ENCODE data around the gene SIRT6.
A peak's percentile ranks its signal among the peaks of the same experiment; 100 is the strongest.

Gene SIRT6

GRCh38 chr19:4174213-4174894 is 8.0 kb downstream of the SIRT6 start:
- no peak for DNase-seq
- no peak for TF ChIP-seq CTCF (IDR thresholded peaks at IDR 0.05; ENCODE audit: low read depth, low read length, missing control alignments)
- no peak overlapping the region for H3K4me3 ChIP-seq (ENCODE audit: low read depth, low read length)
- H3K27me3 ChIP-seq (replicated peaks): peaks cover 3% of the 10 kb centered on the region
- in situ Hi-C loops (cut with HindIII; ENCODE audit: low pct_ligation_motif_present, low sequenced_read_pairs): no loop called here
- H3K36me3 ChIP-seq (replicated peaks): peaks cover 6% of the 10 kb centered on the region
- H3K27ac ChIP-seq: no peak overlapping the region

GRCh38 chr19:4173479-4174212 is 8.7 kb downstream of the SIRT6 start:
- in situ Hi-C loops (cut with HindIII; ENCODE audit: low pct_ligation_motif_present, low sequenced_read_pairs): no loop called here
- H3K27me3 ChIP-seq (replicated peaks): peaks cover 3% of the 10 kb centered on the region
- no peak for TF ChIP-seq CTCF (IDR thresholded peaks at IDR 0.05; ENCODE audit: low read depth, low read length, missing control alignments)
- H3K36me3 ChIP-seq (replicated peaks): peaks cover 3% of the 10 kb centered on the region
- no peak overlapping the region for H3K27ac ChIP-seq
- no peak overlapping the region for H3K4me3 ChIP-seq (ENCODE audit: low read depth, low read length)
- no peak for DNase-seq

- no peak overlapping the region for H3K27ac ChIP-seq
- in situ Hi-C loops (cut with HindIII; ENCODE audit: low pct_ligation_motif_present, low sequenced_read_pairs): no loop called here
- no peak overlapping the region for H3K4me3 ChIP-seq (ENCODE audit: low read depth, low read length)
- TF ChIP-seq CTCF (IDR thresholded peaks at IDR 0.05; ENCODE audit: low read depth, low read length, missing control alignments): no peak
- H3K36me3 ChIP-seq (replicated peaks): peaks cover 3% of the 10 kb centered on the region
- DNase-seq: peak; percentile 7
- peaks cover 3% of the 10 kb centered on the region for H3K27me3 ChIP-seq (replicated peaks)
These were observed 9.4 kb downstream of the SIRT6 start for GRCh38 chr19:4172861-4173473.

GRCh38 chr19:4171676-4172075 is 10.7 kb downstream of the SIRT6 start:
- TF ChIP-seq CTCF (IDR thresholded peaks at IDR 0.05; ENCODE audit: low read depth, low read length, missing control alignments): no peak
- no peak for DNase-seq
- Histone ChIP-seq H3K4me3 (ENCODE audit: low read depth, low read length) (no peak overlapping the region), H3K36me3 (replicated peaks) (peaks cover 3% of the 10 kb centered on the region), H3K27ac (no peak overlapping the region), H3K27me3 (replicated peaks) (peaks cover 3% of the 10 kb centered on the region)
- in situ Hi-C loops (cut with HindIII; ENCODE audit: low pct_ligation_motif_present, low sequenced_read_pairs): no loop called here

- no peak overlapping the region for H3K27ac ChIP-seq
- in situ Hi-C loops (cut with HindIII; ENCODE audit: low pct_ligation_motif_present, low sequenced_read_pairs): no loop called here
- TF ChIP-seq CTCF (IDR thresholded peaks at IDR 0.05; ENCODE audit: low read depth, low read length, missing control alignments): no peak
- no peak for DNase-seq
- H3K4me3 ChIP-seq (ENCODE audit: low read depth, low read length): no peak overlapping the region
- H3K27me3 ChIP-seq (replicated peaks): no peaks in the 10 kb centered on the region
- no peaks in the 10 kb centered on the region for H3K36me3 ChIP-seq (replicated peaks)
These were observed 18.1 kb downstream of the SIRT6 start for GRCh38 chr19:4164262-4164661.
